Gastroesophageal sphincter (tissue), 4 donors: ENCODE results near the gene EPM2A. TPM values are rescaled to one million over a fixed set of nuclear protein-coding genes. Genes with fewer than 3 reads are reported as not detected.
"Not testable (repeated sequence)": the region's sequence is repeated elsewhere in the genome, so short reads cannot be mapped to it uniquely, and the experiment has no call there.

Experiments
- ATAC-seq: fragments of 150-250 bp; one replicate; pipeline ENCODE4 v1.9.1; 2016; ENCODE audit warnings: mild to moderate bottlenecking, moderate library complexity
- H3K27ac ChIP-seq, 4 donors: fragments of 200-600 bp; sonication (generic) in 3 of 4; 1 replicate in 3 of 4; 2 replicates in 1 of 4; pipeline ENCODE4 v1.5.1; 2016 to 2019
- H3K27me3 ChIP-seq: fragments of 200-600 bp; sonication (generic); one replicate; pipeline ENCODE4 v1.5.1; 2019
- H3K36me3 ChIP-seq, 2 donors: fragments of 200-600 bp; sonication (generic); one replicate each; pipeline ENCODE4 v1.5.1; 2019; ENCODE audit warnings: control low read depth in 1 of 2
- H3K4me1 ChIP-seq, 3 donors: fragments of 200-600 bp; sonication (generic); 1 replicate in 2 of 3; 2 replicates in 1 of 3; pipeline ENCODE4 v1.5.1; 2016 to 2019; ENCODE audit warnings: control low read depth in 2 of 3
- H3K4me3 ChIP-seq, 2 donors: fragments of 200-600 bp; sonication (generic); one replicate each; pipeline ENCODE4 v1.5.1; 2019; ENCODE audit warnings: mild to moderate bottlenecking in 1 of 2, moderate library complexity in 1 of 2
- H3K9me3 ChIP-seq, 3 donors: fragments of 200-600 bp; sonication (generic); one replicate each; pipeline ENCODE4 v1.5.1; 2017 to 2019; ENCODE audit warnings: control low read depth in 2 of 3
- EP300 ChIP-seq: sonication (generic); formaldehyde crosslinking; IDR thresholded peaks from one replicate; pipeline ENCODE4 v1.6.1; 2017; ENCODE audit warnings: antibody characterized with exemption, mild to moderate bottlenecking
- POLR2A ChIP-seq, 2 donors: fragments of 450-650 bp; IDR thresholded peaks; one replicate each; pipeline ENCODE4 v1.6.1; 2017; ENCODE audit warnings: antibody characterized with exemption in 2 of 2, mild to moderate bottlenecking in 2 of 2, moderate library complexity in 1 of 2
- POLR2AphosphoS5 ChIP-seq: sonication (generic); formaldehyde crosslinking; IDR thresholded peaks from one replicate; pipeline ENCODE4 v1.6.1; 2017; ENCODE audit warnings: antibody characterized with exemption
- WGBS, 2 donors: methylation state at CpG; one replicate each; pipeline ENCODE4 v1.1.5; 2018; ENCODE audit warnings: low coverage in 1 of 2; 5-methylcytosine and 5-hydroxymethylcytosine counted together
- total RNA-seq, 4 donors: library from RNA; depleted of rRNA; stranded (reverse); fragments of >200 nt; gene quantifications; one replicate each; pipeline ENCODE4 v1.1.0, GENCODE V29; 2016
- TF ChIP-seq, protein P1 (sequence below), 4 experiments: fragments of 200-600 bp in 2 of 4; fragments of 450-650 bp in 2 of 4; sonication (generic) in 1 of 4; IDR thresholded peaks; one replicate each; pipeline ENCODE4 v1.5.1; 2017 to 2019; ENCODE audit warnings: antibody characterized with exemption in 4 of 4, mild to moderate bottlenecking in 2 of 4, moderate library complexity in 2 of 4

EPM2A gene
- total RNA-seq, 4 donors from 2014 or later: 53.7 to 83.7 (median 77.1) TPM

DNA sequence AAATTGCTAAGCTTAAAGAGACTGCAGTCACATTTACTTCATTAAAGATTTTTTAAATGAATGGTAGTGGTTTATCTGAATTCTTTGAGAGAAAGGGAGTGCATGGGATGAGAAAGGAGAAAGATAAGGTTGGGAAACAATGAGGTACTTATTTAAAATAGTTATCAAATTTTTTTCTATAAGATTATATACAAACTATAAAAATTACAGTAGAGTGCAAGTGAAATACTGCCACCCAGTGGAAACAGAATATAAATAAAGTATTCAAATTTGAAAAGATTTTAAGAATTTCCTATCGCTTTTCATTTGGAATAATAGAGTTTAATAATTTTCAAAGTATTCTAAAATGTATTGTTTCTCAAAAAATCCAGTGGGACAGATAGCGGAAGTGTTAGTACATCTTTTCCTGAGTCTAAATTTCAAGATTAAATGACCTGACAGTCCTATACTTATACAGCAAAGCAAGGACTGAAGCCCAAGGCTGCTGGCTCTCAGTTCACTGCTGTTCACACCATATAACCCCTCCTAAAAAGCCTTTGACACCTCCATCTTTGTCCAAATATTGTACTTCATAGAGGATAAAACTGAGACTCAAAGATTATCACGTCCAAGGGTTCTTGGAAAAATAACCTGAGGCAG, 31.1 kb downstream of the EPM2A start:
- H3K36me3 ChIP-seq: peaks cover 0 to 8% of the 10 kb centered on the region in 2 donors
- TF ChIP-seq, protein P1, sequence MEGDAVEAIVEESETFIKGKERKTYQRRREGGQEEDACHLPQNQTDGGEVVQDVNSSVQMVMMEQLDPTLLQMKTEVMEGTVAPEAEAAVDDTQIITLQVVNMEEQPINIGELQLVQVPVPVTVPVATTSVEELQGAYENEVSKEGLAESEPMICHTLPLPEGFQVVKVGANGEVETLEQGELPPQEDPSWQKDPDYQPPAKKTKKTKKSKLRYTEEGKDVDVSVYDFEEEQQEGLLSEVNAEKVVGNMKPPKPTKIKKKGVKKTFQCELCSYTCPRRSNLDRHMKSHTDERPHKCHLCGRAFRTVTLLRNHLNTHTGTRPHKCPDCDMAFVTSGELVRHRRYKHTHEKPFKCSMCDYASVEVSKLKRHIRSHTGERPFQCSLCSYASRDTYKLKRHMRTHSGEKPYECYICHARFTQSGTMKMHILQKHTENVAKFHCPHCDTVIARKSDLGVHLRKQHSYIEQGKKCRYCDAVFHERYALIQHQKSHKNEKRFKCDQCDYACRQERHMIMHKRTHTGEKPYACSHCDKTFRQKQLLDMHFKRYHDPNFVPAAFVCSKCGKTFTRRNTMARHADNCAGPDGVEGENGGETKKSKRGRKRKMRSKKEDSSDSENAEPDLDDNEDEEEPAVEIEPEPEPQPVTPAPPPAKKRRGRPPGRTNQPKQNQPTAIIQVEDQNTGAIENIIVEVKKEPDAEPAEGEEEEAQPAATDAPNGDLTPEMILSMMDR (IDR thresholded peaks at IDR 0.05): peak in 3 of 4 experiments; percentile 9 to 48 (median 37)
- no peak for TF ChIP-seq POLR2AphosphoS5
- WGBS, 2 donors: 23 to 39% methylated on average over 3 of the region's 3 CpGs
- ATAC-seq: no peak
- H3K4me1 ChIP-seq: peaks cover 0 to 16% (median 0%) of the 10 kb centered on the region in 3 donors
- H3K27ac ChIP-seq: no peak overlapping the region
- H3K9me3 ChIP-seq: no peaks in the 10 kb centered on the region
- H3K4me3 ChIP-seq: no peak overlapping the region
- H3K27me3 ChIP-seq: no peaks in the 10 kb centered on the region

DNA sequence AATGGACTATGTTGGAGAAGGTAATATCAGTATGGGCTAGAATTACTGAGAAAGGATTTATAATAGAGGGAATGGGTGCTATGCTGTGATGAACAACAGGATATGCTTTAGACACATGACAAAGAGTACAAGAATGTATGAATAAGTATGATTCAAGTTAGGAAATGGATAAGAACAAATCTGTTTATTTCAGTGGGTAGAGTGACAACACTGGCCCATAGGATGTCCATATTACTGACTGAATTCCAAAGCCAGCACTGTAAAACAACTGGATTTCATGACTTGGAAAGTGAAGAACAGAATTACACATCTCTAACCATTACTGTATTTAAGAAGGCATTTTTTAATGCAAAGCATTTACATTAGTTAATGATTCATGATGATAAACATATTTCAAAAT, 35.9 kb downstream of the EPM2A start:
- Histone ChIP-seq H3K4me1 (peaks cover 0 to 14% (median 0%) of the 10 kb centered on the region in 3 donors), H3K36me3 (no peaks in the 10 kb centered on the region), H3K4me3 (no peak overlapping the region), H3K9me3 (no peaks in the 10 kb centered on the region), H3K27ac (no peak overlapping the region), H3K27me3 (no peaks in the 10 kb centered on the region)
- TF ChIP-seq POLR2AphosphoS5 (no peak), EP300 (no peak), POLR2A (IDR thresholded peaks at IDR 0.05) (no peak)
- TF ChIP-seq, protein P1 (IDR thresholded peaks at IDR 0.05): no peak
- no peak for ATAC-seq

DNA sequence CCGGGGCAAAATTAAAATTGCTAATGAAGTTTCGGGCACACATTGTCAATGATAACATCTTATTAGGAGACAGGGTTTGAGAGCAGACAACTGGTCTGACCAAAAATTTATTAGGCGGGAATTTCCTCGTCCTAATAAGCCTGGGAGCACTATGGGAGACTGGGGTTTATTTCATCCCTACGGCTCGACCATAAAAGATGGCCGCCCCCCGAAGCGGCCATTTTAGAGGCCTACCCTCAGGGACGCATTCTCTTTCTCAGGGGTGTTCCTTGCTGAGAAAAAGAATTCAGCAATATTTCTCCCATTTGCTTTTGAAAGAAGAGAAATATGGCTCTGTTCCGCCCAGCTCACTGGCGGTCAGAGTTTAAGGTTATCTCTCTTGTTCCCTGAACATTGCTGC, 37.9 kb downstream of the EPM2A start:
- not testable (repeated sequence) for H3K4me1 ChIP-seq, H3K4me3 ChIP-seq, H3K9me3 ChIP-seq, H3K27ac ChIP-seq, ATAC-seq, H3K36me3 ChIP-seq, H3K27me3 ChIP-seq
- 99 to 100% methylated on average over 4 to 8 of the region's 12 CpGs for WGBS, 2 donors

DNA sequence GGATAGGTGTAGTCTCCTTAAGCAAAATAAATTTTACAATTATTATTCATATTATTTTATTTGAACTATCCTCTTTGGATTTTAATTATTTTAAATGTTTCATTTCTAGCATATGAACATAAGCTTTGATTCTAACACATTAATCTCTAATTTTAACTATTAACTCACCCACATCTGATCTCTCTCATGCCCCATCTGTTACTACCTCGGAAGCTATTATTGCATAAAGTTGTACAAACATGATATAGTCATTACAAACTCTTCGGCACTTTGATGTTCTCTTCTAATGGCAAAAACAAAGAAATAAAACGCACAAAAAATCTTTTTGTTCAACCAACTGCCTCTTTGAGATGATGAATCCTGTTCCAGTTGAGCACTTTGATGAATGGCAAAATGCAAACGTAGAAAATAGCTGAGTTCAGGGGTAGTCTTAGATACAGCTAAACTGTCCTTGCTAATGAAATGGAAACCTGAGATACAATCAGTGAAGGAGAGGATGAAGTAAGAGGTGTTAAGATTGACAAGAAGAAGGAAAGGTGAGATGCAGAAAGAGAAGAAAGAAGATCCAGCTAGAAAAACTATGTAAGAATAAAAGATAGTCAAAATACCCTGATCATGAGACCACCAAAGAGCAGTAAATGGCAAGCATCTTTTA, 41.1 kb downstream of the EPM2A start:
- Histone ChIP-seq H3K4me1 (no peaks in the 10 kb centered on the region), H3K4me3 (no peak overlapping the region), H3K27ac (no peak overlapping the region), H3K36me3 (no peaks in the 10 kb centered on the region), H3K27me3 (no peaks in the 10 kb centered on the region), H3K9me3 (no peaks in the 10 kb centered on the region)
- WGBS, 2 donors: 70 to 83% methylated on average over 4 of the region's 4 CpGs
- TF ChIP-seq POLR2AphosphoS5 (no peak), POLR2A (IDR thresholded peaks at IDR 0.05) (no peak), EP300 (no peak)
- TF ChIP-seq, protein P1 (IDR thresholded peaks at IDR 0.05): no peak
- no peak for ATAC-seq

DNA sequence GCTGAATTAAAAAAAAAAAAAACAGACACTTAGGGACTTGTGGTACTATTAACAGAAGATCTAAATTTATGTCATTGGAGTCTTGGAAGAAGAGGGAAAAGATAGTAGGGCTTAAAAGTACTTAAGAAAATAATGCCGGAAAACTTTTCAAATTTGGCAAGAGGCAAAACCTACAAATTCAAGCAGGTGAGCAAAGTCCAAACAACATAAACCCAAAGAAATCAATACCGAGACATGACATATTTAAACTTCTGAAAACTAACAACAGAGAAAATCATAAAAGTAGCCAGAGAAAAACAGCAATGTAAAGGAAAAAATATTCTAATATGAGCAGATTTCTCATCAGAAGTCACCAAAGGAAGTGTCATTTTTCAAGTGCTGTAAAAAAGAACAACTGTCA, 44.4 kb downstream of the EPM2A start:
- no peak overlapping the region for H3K27ac ChIP-seq
- H3K4me1 ChIP-seq: peaks cover 0 to 7% (median 0%) of the 10 kb centered on the region in 3 donors
- WGBS, 2 donors: 94 to 98% methylated on average over 2 of the region's 2 CpGs

More for the DNA sequence above, 44.4 kb downstream of the EPM2A start:
- Histone ChIP-seq H3K9me3 (no peaks in the 10 kb centered on the region), H3K36me3 (peaks cover 0 to under 1% of the 10 kb centered on the region in 2 donors), H3K4me3 (no peak overlapping the region), H3K27me3 (no peaks in the 10 kb centered on the region)
- no peak for ATAC-seq
- TF ChIP-seq POLR2AphosphoS5 (no peak), POLR2A (IDR thresholded peaks at IDR 0.05) (no peak), EP300 (no peak)
- TF ChIP-seq, protein P1 (IDR thresholded peaks at IDR 0.05): no peak
